GM18508 (cell line): ENCODE results near the gene RBM7.

Experiments
- ATAC-seq: cut with Tn5 transposase; IDR thresholded peaks from one replicate; pipeline ENCODE4 v1.9.1; 2021; ENCODE audit warnings: moderate number of reproducible peaks; ENCODE audit not compliant: insufficient read depth, unreplicated experiment

Gene RBM7

GRCh38 chr11:114392735-114393667 is 7.5 kb upstream of the RBM7 start:
- no peak for ATAC-seq

- no peak for ATAC-seq
These were observed 4.7 kb upstream of the RBM7 start for GRCh38 chr11:114395736-114396135.

GRCh38 chr11:114396916-114397315 is 3.5 kb upstream of the RBM7 start:
- ATAC-seq = no peak

GRCh38 chr11:114397349-114397982 is 3.0 kb upstream of the RBM7 start:
- ATAC-seq = no peak

- ATAC-seq = no peak
These were observed 2.1 kb upstream of the RBM7 start for GRCh38 chr11:114398303-114398920.

- peak; percentile 11 for ATAC-seq
These were observed 813 bp upstream of the RBM7 start for GRCh38 chr11:114399490-114400215.

- ATAC-seq = no peak
These were observed 403 bp downstream of the RBM7 start for GRCh38 chr11:114400915-114401223.

- ATAC-seq = no peak
These were observed 845 bp downstream of the RBM7 start for GRCh38 chr11:114401311-114401710.

GRCh38 chr11:114412946-114413345 is 12.5 kb downstream of the RBM7 start:
- ATAC-seq = no peak

- no peak for ATAC-seq
These were observed 13.5 kb downstream of the RBM7 start for GRCh38 chr11:114413958-114414357.

- ATAC-seq = no peak
These were observed 16.0 kb downstream of the RBM7 start for GRCh38 chr11:114416441-114416961.

GRCh38 chr11:114426280-114426679 is 25.8 kb downstream of the RBM7 start:
- no peak for ATAC-seq

- ATAC-seq = no peak
These were observed 29.8 kb downstream of the RBM7 start for GRCh38 chr11:114430290-114430689.

GRCh38 chr11:114432893-114433292 is 32.4 kb downstream of the RBM7 start:
- ATAC-seq = no peak

- ATAC-seq = no peak
These were observed 32.9 kb downstream of the RBM7 start for GRCh38 chr11:114433376-114433775.

GRCh38 chr11:114438303-114438702 is 37.8 kb downstream of the RBM7 start:
- ATAC-seq = no peak

GRCh38 chr11:114439229-114440120 is 39.0 kb downstream of the RBM7 start, which contains the start of gene REXO2:
TSS of gene REXO2 (plus strand) at chr11:114439467. CDS start at chr11:114439529, 62 bp downstream.
- peak; percentile 96 for ATAC-seq

GRCh38 chr11:114440121-114440860 is 39.8 kb downstream of the RBM7 start:
- ATAC-seq = no peak
